NCI-H2081 treated with DMSO at 0.1 percent for 48 hours (cell line): ENCODE data around the gene MMD2.

Experiments
- DNase-seq: peaks from one replicate; lab custom pipeline; 2025; lab: John Stamatoyannopoulos, UW

MMD2 gene

DNA sequence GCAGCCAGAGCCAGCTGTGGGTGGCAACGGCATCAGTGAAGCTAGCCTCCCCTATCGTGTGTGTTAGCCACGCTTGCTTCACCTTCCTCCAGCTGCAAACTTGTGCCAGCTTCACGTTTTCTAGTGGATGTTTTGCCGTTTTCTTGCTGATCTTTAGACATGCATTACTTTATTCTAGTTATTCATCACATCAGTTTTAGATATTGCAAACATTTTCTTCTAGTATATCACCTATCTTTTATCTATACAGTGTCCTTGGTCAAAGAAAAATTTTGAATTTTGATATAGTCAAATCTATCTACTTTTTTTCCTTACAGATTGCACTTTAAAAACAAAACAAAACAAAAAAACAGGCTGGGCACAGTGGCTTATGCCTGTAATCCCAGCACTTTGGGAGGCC is 90.5 kb downstream of the MMD2 start:
- DNase-seq, result no peak

DNA sequence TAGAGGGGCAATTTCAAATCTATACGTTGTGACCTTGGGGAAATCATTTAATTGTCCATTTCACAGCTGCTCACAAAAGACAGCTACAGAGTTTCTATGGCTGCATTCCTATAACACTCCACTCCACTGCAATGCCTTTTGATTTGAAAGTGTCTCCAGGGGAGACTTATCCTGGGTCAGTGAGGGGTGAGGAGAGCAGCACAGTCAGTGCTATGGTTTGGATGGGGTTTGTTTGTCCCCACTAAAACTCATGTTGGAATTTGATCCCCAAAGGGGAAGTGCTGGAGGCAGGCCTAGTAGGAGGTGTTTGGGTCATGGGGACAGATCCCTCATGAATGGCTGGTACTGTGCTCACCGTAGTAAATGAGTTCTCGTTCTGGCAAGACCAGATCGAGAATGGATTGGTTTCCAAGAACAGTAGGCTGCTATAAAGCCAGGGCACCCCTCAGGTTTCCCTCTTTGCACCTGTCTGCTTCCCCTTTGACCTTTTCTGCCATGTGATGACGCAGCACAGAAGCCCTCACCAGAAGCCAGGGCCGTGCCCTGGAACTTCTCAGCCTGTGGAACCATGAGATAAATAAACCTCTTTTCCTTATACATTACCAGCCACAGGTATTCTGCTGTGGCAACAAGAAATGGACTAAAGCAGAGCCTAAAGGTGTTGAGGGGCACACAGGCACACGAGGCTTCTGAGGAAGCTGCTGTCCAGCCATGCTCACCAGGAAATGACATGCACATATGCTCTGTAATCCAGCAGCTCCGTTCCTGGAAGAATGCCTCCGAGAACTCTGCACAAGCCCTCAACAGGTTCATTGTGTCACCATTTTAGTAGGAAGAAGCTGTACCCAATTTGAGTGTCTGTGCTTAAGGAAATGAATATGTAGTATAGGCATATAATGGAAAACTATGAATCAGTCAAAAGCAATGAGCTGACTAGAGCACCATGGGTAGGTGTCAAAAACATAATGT is 92.2 kb downstream of the MMD2 start:
- DNase-seq, result no peak

DNA sequence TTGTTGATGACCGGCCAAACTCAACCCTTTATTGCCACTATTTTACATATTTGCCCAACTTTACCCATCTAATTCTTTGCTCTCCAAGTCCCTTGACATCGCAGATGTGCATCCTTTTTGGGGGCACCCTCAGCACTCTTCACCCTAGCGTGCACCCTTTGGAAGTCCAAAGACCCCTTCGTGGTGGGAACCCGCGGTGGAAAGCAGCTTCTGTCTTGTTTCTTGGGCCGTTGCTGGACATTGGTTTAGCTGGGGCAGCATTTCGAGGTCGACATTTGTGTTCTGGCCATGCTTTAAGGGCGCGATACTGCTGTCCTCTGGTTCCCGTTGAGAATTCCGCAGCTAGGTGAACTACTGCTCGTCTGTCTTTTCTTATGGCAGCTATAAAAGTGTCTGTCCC is 96.8 kb downstream of the MMD2 start:
- no peak for DNase-seq

DNA sequence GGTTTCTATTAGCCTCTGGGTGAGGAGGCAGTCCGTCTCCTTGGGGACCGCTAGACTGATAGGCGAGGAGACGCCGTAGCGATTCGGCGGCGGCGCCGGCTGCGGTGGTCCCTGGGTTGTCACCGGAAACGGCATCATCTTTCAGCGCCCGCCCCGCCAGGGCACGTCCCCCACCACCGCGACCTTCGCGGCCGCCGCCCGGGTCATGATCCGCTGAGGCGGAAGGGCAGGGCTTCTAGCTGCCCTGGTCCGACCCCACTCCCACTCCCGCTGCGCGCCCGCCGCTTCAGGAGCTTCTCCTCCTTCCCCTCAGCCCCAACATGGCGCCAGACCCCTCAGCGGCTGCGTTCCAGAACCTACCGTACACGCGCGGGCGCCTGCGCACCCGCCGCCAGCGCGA is 97.3 kb downstream of the MMD2 start, which contains the start of gene PAPOLB:
TSS of gene PAPOLB (minus strand) at position 358 of the 400 bp plus-strand sequence. CDS start at position 138, 220 bp downstream.
- no peak for DNase-seq

DNA sequence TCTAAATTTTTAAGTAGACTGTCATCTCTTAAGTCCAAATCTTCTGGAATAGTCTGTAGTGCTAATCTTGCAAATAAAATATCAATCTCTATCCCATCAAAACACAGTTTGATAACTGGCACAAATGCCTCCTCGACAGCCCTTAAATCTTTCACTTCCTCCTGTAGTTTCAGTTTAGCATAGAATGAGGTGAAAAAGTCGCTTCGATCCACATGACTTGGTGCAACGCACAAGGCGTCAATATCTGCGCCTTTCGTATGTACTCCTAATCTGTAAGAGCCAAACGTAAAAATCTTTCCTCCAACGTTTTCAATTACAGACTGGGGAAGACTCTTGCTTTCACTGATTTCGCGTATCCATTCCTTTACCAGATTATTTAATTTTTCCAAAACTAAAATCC is 97.8 kb downstream of the MMD2 start:
- no peak for DNase-seq

DNA sequence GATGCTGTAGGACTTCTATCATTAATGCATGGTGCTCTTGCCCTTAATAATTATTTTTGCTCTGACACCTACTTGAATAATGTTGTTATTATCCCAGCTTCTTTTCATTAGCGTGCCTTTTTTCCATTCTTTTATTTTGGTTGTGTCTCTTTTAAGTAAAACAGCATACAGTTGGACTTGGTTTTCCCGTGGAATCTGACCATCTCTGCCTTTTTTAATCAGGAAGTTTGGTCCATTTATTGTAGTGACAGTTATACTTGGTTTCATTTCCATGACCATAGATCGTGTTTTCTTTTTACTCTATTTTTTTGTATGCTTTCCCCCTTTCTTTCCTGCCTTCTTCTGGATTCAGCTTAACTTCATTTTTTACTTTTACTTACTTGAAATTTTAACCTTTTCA is 101.8 kb downstream of the MMD2 start:
- no peak for DNase-seq

DNA sequence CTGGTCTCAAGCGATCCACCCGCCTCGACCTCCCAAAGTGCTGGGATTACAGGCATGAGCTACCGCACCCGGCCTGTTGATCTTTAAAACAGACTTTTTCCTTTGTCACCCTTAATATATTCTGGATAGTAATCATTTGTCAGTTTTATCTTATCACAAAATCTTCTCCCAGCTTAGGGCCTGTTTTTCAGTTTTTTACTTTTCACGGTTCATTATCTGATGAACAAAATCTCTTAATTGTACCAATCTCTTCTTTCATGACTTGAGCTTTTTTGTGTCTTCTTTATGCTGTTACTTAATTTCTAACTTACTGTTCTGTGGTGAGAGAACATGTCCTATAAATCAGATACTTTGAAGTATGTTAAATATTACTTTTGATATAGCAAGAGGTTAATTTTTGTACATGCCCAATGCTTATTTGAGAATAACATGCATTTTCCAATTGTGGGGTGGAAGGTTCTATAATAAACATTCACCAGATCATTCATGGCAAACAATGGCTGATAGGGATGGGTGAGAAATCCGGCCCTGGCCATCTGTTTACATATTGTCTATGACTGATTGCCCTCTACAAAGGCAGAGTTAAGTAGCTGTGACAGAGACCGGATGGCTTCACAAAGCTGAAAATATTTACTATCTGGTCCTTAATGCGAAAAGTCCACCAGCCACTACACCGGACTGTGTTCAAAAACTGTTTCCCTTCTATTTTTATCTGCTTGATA is 102.5 kb downstream of the MMD2 start:
- no peak for DNase-seq
